Epithelial cell of esophagus (primary cell): ENCODE results near the gene CASP3.

Experiments used
- DNase-seq: peaks from one replicate; pipeline ENCODE4 v3.0.0; 2010; ENCODE audit warnings: low read depth
- H3K4me3 ChIP-seq: 2 replicates; pipeline ENCODE4 v1.5.1; 2011; ENCODE audit warnings: mild to moderate bottlenecking, low read length, control low read depth
- CTCF ChIP-seq: IDR thresholded peaks from 2 replicates; pipeline ENCODE4 v1.5.1; 2011; ENCODE audit warnings: low read depth, mild to moderate bottlenecking, low read length, control low read depth, inconsistent platforms; ENCODE audit not compliant: insufficient read depth; ENCODE audit errors: missing control alignments

CASP3 gene

DNA sequence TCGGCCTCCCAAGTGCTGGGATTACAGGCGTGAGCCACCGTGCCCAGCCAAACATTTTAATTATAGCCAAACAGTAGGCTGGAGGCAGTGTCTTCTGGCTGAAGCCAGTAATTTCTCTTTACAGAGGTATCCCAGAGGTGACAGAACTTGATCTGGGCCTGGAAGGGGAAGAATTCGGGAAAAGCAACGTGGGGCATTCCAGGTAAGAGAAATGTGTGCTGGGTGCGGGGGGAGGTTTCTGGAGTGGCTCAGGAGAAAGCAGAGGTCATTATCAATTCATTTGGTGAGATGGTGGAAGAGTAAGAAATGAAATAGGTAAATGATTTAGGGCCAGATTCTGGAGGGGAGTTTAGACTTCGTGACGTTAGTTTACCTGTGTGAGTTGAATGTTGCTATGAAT lies 2.7 kb upstream of the CASP3 start:
- no peak for TF ChIP-seq CTCF
- H3K4me3 ChIP-seq = no peak overlapping the region
- DNase-seq = no peak

GRCh38 chr4:184649971-184650855 lies 966 bp upstream of the CASP3 start:
- peak overlapping the region; percentile 72 for H3K4me3 ChIP-seq
- TF ChIP-seq CTCF = no peak
- DNase-seq = peak; percentile 48

DNA sequence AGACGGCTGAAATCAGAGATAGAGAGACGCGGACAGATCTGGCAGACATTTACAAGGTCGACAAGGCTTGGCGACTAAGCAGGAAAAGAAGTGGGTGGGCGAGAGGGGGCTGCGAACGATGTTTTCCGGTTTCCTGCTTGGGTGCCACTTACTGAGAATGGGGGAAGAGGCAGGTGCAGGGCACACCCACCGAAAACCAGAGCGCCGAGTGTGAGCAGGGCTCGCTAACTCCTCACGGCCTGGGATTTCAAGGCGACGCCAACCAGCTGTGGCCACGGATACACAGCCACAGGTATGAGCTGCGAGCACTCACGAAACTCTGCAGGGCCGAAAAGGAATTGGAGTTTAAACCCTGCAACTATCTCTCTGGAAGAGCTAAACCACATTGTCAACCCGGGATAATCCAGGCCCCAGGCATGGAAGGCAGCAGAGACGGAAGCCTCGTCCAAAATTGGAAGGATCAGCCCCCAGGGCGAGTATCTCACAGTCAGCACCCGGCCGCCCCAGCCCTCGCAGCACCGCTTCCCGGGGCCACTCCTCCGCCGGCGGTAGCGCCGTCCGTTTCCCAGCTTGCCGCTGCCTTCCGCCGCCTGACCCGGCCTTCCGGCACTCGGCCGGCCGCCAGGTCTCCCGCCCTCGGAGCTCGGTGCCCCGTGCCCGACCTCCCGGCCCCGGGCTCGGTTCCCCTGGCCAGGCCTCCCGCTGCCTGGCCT lies 778 bp downstream of the CASP3 start:
- peak overlapping the region; percentile 64 for H3K4me3 ChIP-seq
- peak; percentile 76 for DNase-seq
- peak; percentile 24 for TF ChIP-seq CTCF

GRCh38 chr4:184648054-184648312 lies 1.3 kb downstream of the CASP3 start:
- no peak for DNase-seq
- no peak for TF ChIP-seq CTCF
- H3K4me3 ChIP-seq = peak overlapping the region; percentile 64

- peak; percentile 29 for DNase-seq
- H3K4me3 ChIP-seq = peak overlapping the region; percentile 64
- no peak for TF ChIP-seq CTCF
Observed at GRCh38 chr4:184647266-184648053, 1.8 kb downstream of the CASP3 start.

- no peak overlapping the region for H3K4me3 ChIP-seq
- DNase-seq = no peak
Observed at GRCh38 chr4:184645904-184646610, 3.2 kb downstream of the CASP3 start.

More at GRCh38 chr4:184645904-184646610, 3.2 kb downstream of the CASP3 start:
- no peak for TF ChIP-seq CTCF
